Measurements from ENCODE around the gene RNF220. TPM values are rescaled to one million over a fixed set of nuclear protein-coding genes. Genes with fewer than 3 reads are reported as not detected.
"Not testable (repeated sequence)": the region's sequence is repeated elsewhere in the genome, so short reads cannot be mapped to it uniquely, and the experiment has no call there.

RNF220 gene
- total RNA-seq, 2 experiments from 2014 or later: 73.7 to 74.3 TPM

DNA sequence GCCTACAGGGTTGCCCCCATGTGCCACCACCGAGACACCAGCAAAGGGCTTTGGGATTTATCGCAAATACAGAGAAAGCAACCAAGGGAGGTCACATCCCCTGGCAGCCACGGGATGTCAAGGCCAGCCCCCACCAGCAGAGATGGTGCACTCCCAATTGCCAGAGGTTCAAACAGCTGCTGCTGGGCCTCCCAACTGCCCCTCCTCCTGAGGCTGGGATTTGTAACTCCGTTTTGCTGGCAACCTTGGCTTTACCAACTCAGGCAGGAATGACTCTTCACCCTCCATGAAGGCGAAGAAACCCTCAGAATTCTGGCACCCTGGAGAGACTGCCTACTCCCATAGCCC is 257.6 kb downstream of the RNF220 start:
- POLR2A ChIA-PET: interaction anchor here (3.4 kb wide), 1 partner anchor 31 kb away, joined by 10 read pairs; no protein-coding TSS in a partner anchor
- intact Hi-C loops (cut with micrococcal nuclease): no loop called here
- DNase-seq: no peak
- CTCF ChIA-PET: interaction anchor here (3.6 kb wide), 1 partner anchor 10 kb away, joined by 41 read pairs; no protein-coding TSS in a partner anchor
- no peak overlapping the region for H3K4me3 Mint-ChIP-seq
- no peak overlapping the region for H3K27ac Mint-ChIP-seq
- no peaks in the 10 kb centered on the region for H3K27me3 Mint-ChIP-seq
- peaks cover 17% of the 10 kb centered on the region for H3K4me1 Mint-ChIP-seq (ENCODE audit: low read depth)
- H3K36me3 Mint-ChIP-seq: no peaks in the 10 kb centered on the region
- no peaks in the 10 kb centered on the region for H3K9me3 Mint-ChIP-seq

DNA sequence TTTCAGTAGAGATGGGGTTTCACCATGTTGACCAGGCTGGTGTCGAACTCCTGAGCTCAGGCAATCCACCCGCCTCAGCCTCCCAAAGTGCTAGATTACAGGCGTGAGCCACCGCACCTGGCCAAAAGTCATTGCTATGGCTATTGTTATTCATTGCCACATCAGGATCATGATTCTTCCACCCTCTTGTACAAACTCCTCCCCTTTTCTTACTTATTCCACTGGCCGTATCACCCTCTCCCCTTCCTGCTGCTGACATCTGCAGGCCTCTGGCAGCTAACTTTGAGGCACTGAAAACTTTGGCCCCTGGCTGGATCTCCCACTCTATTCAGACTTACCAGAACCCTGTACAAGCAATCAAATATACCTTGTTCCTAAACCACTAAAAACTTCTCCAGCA is 258.4 kb downstream of the RNF220 start:
- ChIA-PET CTCF (interaction anchor here (1.4 to 3.6 kb wide), 2 partner anchors 11 kb away, joined by 6 to 41 read pairs; partner anchors contain the start of genes ARMH1 and TMEM53), POLR2A (interaction anchor here (3.4 kb wide), 1 partner anchor 32 kb away, joined by 10 read pairs; no protein-coding TSS in a partner anchor)
- no peaks in the 10 kb centered on the region for H3K36me3 Mint-ChIP-seq
- intact Hi-C loops (cut with micrococcal nuclease): no loop called here
- H3K4me1 Mint-ChIP-seq (ENCODE audit: low read depth): peaks cover 17% of the 10 kb centered on the region
- H3K27me3 Mint-ChIP-seq: no peaks in the 10 kb centered on the region
- DNase-seq: no peak
- H3K4me3 Mint-ChIP-seq: no peak overlapping the region
- H3K27ac Mint-ChIP-seq: no peak overlapping the region
- H3K9me3 Mint-ChIP-seq: no peaks in the 10 kb centered on the region

DNA sequence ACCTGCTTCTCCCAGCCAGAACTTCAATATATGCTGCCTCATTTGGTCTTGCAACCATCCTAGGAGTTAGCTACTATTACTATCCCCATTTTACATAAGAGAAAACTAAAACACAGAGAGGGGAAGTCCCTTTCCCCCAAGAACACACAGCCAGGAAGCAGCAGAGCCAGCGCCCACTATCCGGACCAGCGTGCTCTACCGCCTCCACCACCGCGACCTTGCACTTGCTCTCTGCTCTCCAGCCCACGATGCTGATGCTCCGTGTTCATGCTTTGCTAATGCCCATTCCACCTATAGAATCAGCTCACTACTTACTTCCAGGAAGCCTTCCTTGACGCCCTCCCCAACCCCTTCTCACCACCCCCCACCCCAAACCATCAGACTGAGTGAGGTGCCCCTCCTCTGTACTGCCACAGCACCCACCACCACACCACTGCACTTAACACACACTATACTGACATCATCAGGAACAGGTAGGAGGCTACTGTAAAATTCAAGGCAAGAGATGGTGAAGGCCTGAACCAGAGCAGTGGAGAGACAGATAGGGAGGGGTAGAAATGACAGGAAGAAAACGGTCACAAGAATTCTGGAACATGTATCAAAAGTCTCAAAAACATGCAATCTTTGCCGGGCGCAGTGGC is 259.8 kb downstream of the RNF220 start:
- Mint-ChIP-seq H3K27me3 (no peaks in the 10 kb centered on the region), H3K27ac (peak overlapping the region; percentile 43), H3K9me3 (no peaks in the 10 kb centered on the region), H3K4me3 (peak overlapping the region; percentile 14), H3K36me3 (no peaks in the 10 kb centered on the region), H3K4me1 (ENCODE audit: low read depth) (peaks cover 17% of the 10 kb centered on the region)
- intact Hi-C loops (cut with micrococcal nuclease): no loop called here
- CTCF ChIA-PET: interaction anchor here (0.6 to 3.6 kb wide), 4 partner anchors 9 to 411 kb away, joined by 3 to 41 read pairs (median 4); partner anchors contain the start of genes ARMH1 and TMEM53
- peak; percentile 68 for DNase-seq
- POLR2A ChIA-PET: interaction anchor here (1.0 to 3.4 kb wide), 3 partner anchors 9 to 57 kb away, joined by 3 to 10 read pairs (median 8); no protein-coding TSS in a partner anchor

DNA sequence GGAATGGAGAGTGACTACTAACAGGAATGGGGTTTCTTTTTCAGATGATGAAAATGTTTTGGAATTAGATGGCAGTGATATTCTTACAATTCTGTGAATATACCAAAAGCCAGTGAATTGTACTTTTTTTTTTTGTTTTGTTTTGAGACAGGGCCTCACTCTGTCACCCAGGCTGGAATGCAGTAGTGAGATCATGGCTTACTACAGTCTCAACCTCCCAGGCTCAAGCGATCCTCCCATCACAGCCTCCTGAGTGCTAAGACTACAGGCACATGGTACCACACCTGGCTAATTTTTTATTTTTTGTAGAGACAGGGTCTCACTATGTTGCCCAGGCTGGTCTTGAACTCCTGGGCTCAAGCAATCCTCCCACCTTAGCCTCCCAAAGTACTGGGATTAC is 261.7 kb downstream of the RNF220 start:
- H3K27me3 Mint-ChIP-seq; H3K27ac Mint-ChIP-seq; DNase-seq; H3K36me3 Mint-ChIP-seq; POLR2A ChIA-PET; H3K4me3 Mint-ChIP-seq; intact Hi-C loops (cut with micrococcal nuclease); CTCF ChIA-PET; H3K9me3 Mint-ChIP-seq: not testable (repeated sequence)
- H3K4me1 Mint-ChIP-seq (ENCODE audit: low read depth): peaks cover 17% of the 10 kb centered on the region

DNA sequence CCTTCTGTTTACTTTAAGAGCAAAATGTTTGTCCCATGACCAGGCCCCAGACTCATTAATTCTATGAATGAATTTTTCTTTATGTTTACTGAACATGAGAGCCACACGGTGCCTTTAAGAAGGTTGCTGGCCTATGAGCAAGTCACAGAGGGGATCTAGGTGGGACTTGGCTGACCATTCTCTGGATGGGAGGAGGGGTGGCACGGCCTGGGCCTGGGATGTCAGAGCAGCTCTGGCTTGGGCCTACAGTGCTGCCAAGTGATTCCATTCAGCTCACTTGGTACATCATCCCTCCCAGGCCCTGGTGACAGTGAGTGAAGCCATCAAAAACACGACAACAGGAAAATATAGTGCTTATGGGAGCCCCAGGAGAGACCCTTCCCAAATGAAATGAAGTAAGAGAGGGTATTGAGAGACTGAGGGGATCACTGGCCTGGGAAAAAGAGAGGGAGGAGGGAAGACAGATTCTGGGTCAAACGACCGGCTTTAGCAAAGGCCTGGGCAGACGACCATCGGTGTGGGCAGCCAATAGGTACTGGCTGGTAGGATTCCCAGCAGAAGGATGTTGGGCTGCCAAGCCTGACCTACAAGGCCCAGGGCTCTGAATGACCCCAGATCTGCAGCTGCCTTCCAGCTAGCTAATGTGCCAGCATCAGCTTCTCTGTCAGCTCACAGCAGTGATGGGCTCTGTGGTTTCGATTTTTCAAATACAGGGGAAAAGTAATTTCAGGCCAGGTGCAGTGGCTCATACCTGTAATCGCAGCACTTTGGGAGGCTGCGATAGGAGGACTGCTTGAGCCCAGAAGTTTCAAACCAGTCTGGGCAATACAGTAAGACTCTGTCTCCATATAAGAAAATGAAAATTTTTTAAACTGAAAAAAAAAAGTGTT is 265.9 kb downstream of the RNF220 start:
- Mint-ChIP-seq H3K36me3 (no peaks in the 10 kb centered on the region), H3K9me3 (no peaks in the 10 kb centered on the region), H3K27ac (no peak overlapping the region), H3K4me3 (no peak overlapping the region), H3K4me1 (ENCODE audit: low read depth) (peaks cover 26% of the 10 kb centered on the region), H3K27me3 (no peaks in the 10 kb centered on the region)
- intact Hi-C loops (cut with micrococcal nuclease): loop anchor here (5.0 to 10.0 kb wide), 4 partner anchors 46 to 634 kb away; partner anchors contain the start of genes BTBD19, DYNLT4, HECTD3 and UROD
- no peak for DNase-seq
- ChIA-PET POLR2A (interaction anchor here (5.2 kb wide), 1 partner anchor 38 kb away, joined by 36 read pairs; no protein-coding TSS in a partner anchor), CTCF (interaction anchor here (6.8 kb wide), 1 partner anchor 19 kb away, joined by 43 read pairs; no protein-coding TSS in a partner anchor)

DNA sequence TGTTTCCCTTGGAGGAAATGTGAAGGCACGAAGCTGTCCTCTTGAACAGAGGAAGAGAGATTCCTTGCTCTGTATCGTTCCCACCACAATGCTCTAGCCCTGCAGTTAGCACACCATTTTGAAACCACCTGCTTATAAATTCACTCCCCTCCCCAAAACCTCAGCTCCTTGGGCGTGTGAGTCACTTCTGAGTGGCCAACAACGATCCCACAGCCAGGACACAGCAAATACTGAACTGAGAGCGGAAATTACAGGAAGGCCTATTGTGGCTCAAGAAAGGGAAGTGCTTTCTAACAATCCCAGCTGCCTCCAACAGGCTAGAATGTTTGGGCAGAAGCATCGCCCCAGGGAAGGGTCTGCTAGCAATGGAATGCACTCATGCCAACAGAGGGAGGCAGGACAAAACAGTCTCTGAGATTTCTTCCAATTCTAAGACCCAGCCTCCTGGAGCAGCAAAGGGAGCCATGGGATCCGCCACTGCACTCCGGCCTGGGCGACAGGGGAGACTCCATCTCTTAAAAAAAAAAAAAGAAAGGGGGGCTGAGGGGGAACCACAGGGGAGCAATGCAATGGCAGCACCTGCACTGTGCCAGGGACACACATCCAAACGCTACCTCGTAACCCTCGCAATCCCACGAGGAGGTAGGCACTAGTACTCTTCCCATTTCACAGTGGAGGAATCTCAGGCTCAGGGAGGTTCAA is 267.4 kb downstream of the RNF220 start:
- Mint-ChIP-seq H3K4me1 (ENCODE audit: low read depth) (peaks cover 23% of the 10 kb centered on the region), H3K4me3 (no peak overlapping the region), H3K27ac (no peak overlapping the region), H3K9me3 (no peaks in the 10 kb centered on the region), H3K36me3 (no peaks in the 10 kb centered on the region), H3K27me3 (no peaks in the 10 kb centered on the region)
- intact Hi-C loops (cut with micrococcal nuclease): loop anchor here (5.0 to 10.0 kb wide), 4 partner anchors 45 to 632 kb away; partner anchors contain the start of genes BTBD19, DYNLT4, HECTD3 and UROD
- peak; percentile 41 for DNase-seq
- CTCF ChIA-PET: interaction anchor here (1.1 to 6.8 kb wide), 2 partner anchors 17 to 20 kb away, joined by 4 to 43 read pairs; no protein-coding TSS in a partner anchor
- POLR2A ChIA-PET: interaction anchor here (0.6 to 5.2 kb wide), 3 partner anchors 40 to 49 kb away, joined by 4 to 36 read pairs (median 9); no protein-coding TSS in a partner anchor

DNA sequence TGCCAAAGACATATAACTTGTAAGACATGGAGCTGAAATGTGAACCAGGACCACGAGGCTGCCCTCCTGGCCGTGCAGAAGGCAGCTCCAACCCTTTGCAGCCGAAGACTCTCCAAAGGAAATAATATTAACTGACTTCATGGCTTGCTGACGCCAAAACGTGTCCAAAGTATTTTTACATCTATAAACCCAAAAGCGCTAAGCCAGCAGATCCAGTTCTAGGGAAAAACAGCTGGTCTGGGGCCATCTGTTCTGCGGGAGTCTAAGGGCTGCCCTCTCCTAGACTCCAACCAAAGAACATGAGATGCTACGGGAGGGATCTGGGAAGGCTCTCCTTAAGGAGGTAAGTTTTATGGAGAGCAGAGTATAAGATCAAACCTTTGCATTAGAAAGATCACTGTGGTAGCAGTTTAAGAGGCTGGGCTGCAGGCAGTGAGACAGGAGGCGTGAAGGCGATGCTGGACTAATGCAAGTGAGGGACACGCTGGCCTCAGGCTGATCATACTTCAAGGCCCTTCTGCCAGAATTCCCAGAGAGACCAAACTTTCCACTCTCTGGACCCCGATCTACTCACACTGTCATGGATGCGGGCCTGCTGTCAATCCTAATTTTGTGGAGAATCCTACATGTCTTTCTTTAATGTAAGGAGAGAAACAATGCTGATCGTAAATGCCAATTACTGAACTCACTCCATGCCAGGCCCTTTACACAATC is 268.1 kb downstream of the RNF220 start:
- H3K36me3 Mint-ChIP-seq: no peaks in the 10 kb centered on the region
- H3K27me3 Mint-ChIP-seq: no peaks in the 10 kb centered on the region
- H3K27ac Mint-ChIP-seq: no peak overlapping the region
- intact Hi-C loops (cut with micrococcal nuclease): loop anchor here (5.0 to 10.0 kb wide), 4 partner anchors 44 to 632 kb away; partner anchors contain the start of genes BTBD19, DYNLT4, HECTD3 and UROD
- peaks cover 23% of the 10 kb centered on the region for H3K4me1 Mint-ChIP-seq (ENCODE audit: low read depth)
- no peaks in the 10 kb centered on the region for H3K9me3 Mint-ChIP-seq
- DNase-seq: no peak
- POLR2A ChIA-PET: interaction anchor here (1.0 to 5.2 kb wide), 5 partner anchors 9 to 136 kb away, joined by 3 to 36 read pairs (median 7); partner anchors contain the start of gene RNU5D-1
- CTCF ChIA-PET: interaction anchor here (1.1 to 6.8 kb wide), 4 partner anchors 18 to 456 kb away, joined by 3 to 43 read pairs (median 4); no protein-coding TSS in a partner anchor
- peak overlapping the region; percentile 83 for H3K4me3 Mint-ChIP-seq

DNA sequence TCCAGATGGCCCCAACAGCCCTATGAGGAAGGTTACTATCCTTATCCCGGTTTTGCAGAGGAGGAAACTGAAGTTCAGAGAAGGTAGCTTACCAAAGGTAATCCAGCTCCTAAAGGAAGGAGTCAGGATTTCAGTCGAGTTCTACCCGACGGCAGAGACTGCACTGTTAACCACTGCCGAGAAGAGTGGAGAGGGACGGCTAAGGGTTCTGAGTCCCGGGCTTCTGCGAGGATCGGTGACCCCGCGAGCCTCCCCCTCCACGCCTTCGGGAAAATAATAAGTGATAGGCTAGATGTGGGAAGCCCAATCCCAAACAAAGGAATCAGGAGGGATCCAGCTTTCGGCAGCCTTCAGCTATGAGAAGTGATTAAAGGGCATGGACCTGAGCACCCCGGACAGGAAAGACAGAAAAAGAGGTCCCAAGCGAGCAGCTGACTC is 268.6 kb downstream of the RNF220 start:
- peaks cover 23% of the 10 kb centered on the region for H3K4me1 Mint-ChIP-seq (ENCODE audit: low read depth)
- ChIA-PET CTCF (interaction anchor here (0.7 to 6.8 kb wide), 11 partner anchors 10 to 456 kb away, joined by 3 to 43 read pairs (median 4); partner anchors contain the start of genes KIF2C and PLK3), POLR2A (interaction anchor here (1.0 to 5.2 kb wide), 7 partner anchors 9 to 666 kb away, joined by 3 to 36 read pairs (median 5); partner anchors contain the start of genes MUTYH, RNU5D-1 and TOE1)
- H3K27ac Mint-ChIP-seq: peak overlapping the region; percentile 88
- intact Hi-C loops (cut with micrococcal nuclease): loop anchor here (1.0 to 10.0 kb wide), 7 partner anchors 41 to 631 kb away; partner anchors contain the start of genes BTBD19, DYNLT4, ERI3 and HECTD3
- no peak for DNase-seq
- peak overlapping the region; percentile 83 for H3K4me3 Mint-ChIP-seq
- no peaks in the 10 kb centered on the region for H3K36me3 Mint-ChIP-seq
- H3K27me3 Mint-ChIP-seq: no peaks in the 10 kb centered on the region
- no peaks in the 10 kb centered on the region for H3K9me3 Mint-ChIP-seq

DNA sequence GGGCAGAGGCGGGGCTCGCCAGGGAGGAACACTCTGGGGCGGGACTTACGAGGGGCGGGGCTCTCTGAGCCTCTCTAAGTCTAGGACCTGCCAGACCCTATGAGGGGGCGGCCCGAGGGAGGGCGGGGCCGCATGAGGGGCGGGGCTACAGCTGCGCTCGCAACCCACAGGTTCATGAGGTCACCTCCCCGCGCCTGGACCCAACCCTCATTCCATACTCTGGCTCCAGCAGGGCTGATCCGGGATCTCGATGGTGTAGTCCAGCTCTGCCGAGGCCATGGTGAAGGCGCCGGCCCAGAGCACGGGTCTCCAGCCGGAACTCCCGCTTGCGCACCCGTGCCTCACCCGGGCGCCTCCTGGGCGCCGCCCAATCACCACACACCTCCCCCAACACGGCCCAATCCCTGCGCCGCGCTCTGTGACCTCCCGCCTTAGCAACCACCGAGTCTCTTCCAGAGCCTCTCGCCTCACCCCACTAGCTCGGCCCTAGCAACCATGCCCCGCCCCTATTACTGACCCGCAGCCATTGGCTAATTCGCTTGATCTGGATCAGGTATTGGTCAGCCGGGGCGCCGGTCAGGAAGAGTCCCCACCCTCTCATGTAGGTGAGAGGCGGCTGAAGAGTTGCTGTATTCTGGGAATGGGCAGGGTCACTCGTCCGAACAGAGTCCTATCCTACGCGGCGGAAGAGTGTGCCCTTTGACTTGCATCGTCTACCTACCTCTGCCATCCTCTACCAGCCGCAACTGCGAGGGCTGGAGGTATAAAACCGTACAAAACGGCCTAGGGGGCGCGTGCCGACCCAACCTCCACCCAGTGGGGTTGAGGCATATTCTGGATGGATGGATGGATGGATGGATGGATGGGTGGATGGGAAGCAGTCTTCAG is 269.3 kb downstream of the RNF220 start, which contains the start of the genes ARMH1 and TMEM53:
ARMH1 (plus strand) TSS at position 602 of the 888 bp plus-strand sequence. CDS start 14,984 bp downstream, outside the sequence.
TMEM53 (minus strand) TSS at position 369 of the 888 bp plus-strand sequence; CDS start at position 279, 90 bp downstream.
- Mint-ChIP-seq H3K27ac (peak within 1 kb of the TSS; percentile 88), H3K4me1 (ENCODE audit: low read depth) (peaks cover 23% of the 10 kb centered on the region), H3K27me3 (no peaks in the 10 kb centered on the region), H3K9me3 (no peaks in the 10 kb centered on the region), H3K4me3 (peak within 1 kb of the TSS; percentile 83), H3K36me3 (no peaks in the 10 kb centered on the region)
- DNase-seq: peak; percentile 99
- ChIA-PET CTCF (interaction anchor here (0.7 to 6.8 kb wide), 12 partner anchors 10 to 457 kb away, joined by 3 to 43 read pairs (median 4); partner anchors contain the start of genes KIF2C and PLK3), POLR2A (interaction anchor here (1.0 to 5.2 kb wide), 7 partner anchors 10 to 666 kb away, joined by 3 to 36 read pairs (median 5); partner anchors contain the start of genes MUTYH, RNU5D-1 and TOE1)
- intact Hi-C loops (cut with micrococcal nuclease): loop anchor here (1.0 to 10.0 kb wide), 7 partner anchors 42 to 630 kb away; partner anchors contain the start of genes BTBD19, DYNLT4, ERI3 and HECTD3
